Stimulated activated effector memory CD8-positive, alpha-beta T cell treated with anti-CD3 and anti-CD28 coated beads, Interleukin-12 subunit alpha, Interleukin-12 subunit beta, amount 100 ng/mL, for 72 hours (primary cell): ENCODE data around the gene RYR1.
"Not testable (repeated sequence)": the region's sequence is repeated elsewhere in the genome, so short reads cannot be mapped to it uniquely, and the experiment has no call there.

Source experiments
- ATAC-seq: fragments of 150-1000 bp; cut with Tn5 transposase; 2 replicates; pipeline ENCODE4 v1.10.0; 2021
- DNase-seq, 2 donors: peaks; one replicate each; pipeline ENCODE4 v3.0.0; 2021 to 2022; ENCODE audit warnings: low spot score in 2 of 2
- H3K27ac Mint-ChIP-seq: one replicate; pipeline ENCODE4 v1.8.0; 2022; ENCODE audit warnings: mild to moderate bottlenecking, mixed read lengths
- H3K36me3 Mint-ChIP-seq: one replicate; pipeline ENCODE4 v1.8.0; 2022; ENCODE audit warnings: mild to moderate bottlenecking, mixed read lengths
- H3K4me1 Mint-ChIP-seq: one replicate; pipeline ENCODE4 v1.8.0; 2022; ENCODE audit warnings: mixed read lengths
- H3K4me3 Mint-ChIP-seq: one replicate; pipeline ENCODE4 v1.8.0; 2022; ENCODE audit warnings: mild to moderate bottlenecking, mixed read lengths
- H3K9me3 Mint-ChIP-seq: one replicate; pipeline ENCODE4 v1.8.0; 2022; ENCODE audit warnings: mixed read lengths

Gene RYR1

DNA sequence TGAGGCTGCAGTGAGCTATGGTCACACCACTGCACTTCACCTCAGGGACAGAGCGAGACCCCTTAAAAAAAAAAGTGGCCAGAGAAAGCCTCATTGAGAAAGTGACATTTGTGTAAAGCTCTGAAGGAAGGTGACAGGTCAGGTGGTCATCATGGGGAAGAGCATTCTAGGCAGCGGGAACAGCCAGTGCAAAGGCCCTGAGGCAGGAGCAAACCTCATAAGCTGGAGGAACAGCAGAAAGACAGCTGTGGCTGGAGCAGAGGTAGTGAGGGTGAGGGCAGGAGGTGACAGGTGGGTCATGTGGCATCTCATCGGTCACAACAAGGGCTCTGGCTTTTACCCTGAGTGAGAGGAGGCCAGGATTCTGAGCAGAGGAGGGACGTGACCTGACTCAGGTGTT lies 64.4 kb downstream of the RYR1 start:
- peaks cover 68% of the 10 kb centered on the region for H3K36me3 Mint-ChIP-seq
- DNase-seq (no peak), ATAC-seq (no peak)
- no peak overlapping the region for H3K27ac Mint-ChIP-seq
- no peaks in the 10 kb centered on the region for H3K9me3 Mint-ChIP-seq
- no peak overlapping the region for H3K4me3 Mint-ChIP-seq
- no peaks in the 10 kb centered on the region for H3K4me1 Mint-ChIP-seq

DNA sequence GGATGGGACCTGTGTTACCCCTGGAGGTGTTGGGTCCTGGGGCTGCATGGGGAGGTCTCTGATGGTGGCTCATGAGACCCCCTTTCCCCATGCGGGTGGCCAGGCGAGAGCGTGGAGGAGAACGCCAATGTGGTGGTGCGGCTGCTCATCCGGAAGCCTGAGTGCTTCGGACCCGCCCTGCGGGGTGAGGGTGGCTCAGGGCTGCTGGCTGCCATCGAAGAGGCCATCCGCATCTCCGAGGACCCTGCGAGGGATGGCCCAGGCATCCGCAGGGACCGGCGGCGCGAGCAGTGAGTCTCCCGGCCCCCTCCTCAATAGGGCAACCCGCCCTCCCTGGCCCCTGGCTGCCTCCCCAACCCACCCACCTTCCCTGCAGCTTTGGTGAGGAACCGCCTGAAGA lies 66.0 kb downstream of the RYR1 start:
- no peak for DNase-seq
- H3K4me3 Mint-ChIP-seq: no peak overlapping the region

DNA sequence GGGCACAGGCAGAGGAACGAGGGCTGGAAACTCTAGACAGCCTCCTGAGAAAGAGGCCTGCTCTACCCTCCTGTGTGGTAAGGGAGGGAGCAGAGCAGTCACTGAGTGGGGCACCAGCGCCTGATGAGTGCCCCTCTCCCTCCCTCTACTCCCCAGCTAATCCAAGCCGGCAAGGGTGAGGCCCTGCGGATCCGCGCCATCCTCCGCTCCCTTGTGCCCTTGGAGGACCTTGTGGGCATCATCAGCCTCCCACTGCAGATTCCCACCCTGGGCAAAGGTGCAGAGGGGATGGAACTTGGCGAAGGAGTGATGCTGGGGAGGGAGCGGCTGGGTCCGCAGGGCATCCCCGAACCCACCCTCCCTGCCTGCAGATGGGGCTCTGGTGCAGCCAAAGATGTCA lies 67.0 kb downstream of the RYR1 start:
- ATAC-seq (no peak), DNase-seq (no peak)
- H3K4me3 Mint-ChIP-seq: no peak overlapping the region
- no peak overlapping the region for H3K27ac Mint-ChIP-seq
- H3K9me3 Mint-ChIP-seq: no peaks in the 10 kb centered on the region
- H3K36me3 Mint-ChIP-seq: peaks cover 54% of the 10 kb centered on the region
- H3K4me1 Mint-ChIP-seq: peaks cover under 1% of the 10 kb centered on the region

More for the DNA sequence above, 66.0 kb downstream of the RYR1 start:
- no peak for ATAC-seq
- Mint-ChIP-seq H3K4me1 (no peaks in the 10 kb centered on the region), H3K36me3 (peaks cover 63% of the 10 kb centered on the region), H3K27ac (no peak overlapping the region), H3K9me3 (no peaks in the 10 kb centered on the region)

DNA sequence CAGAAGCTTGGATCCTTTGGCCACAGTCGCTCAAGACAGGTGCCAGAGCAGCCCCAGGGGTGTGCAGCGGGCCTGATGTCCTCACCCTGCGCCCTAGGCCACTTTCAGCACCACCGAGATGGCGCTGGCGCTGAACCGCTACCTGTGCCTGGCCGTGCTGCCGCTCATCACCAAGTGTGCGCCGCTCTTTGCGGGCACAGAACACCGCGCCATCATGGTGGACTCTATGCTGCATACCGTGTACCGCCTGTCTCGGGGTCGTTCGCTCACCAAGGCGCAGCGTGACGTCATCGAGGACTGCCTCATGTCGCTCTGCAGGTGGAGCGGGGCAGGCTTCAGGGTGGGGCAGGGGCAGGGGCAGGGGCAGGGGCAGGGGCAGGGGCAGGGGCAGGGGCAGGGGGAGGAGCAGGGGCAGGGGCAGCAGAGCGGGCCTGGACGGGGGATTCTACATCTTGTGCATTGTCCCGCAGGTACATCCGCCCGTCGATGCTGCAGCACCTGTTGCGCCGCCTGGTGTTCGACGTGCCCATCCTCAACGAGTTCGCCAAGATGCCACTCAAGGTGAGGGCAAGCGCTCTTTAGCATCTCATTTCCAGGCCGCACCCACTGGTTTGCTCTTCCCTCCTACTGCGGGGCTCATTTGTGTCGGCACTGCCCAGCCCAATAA lies 69.1 kb downstream of the RYR1 start:
- Mint-ChIP-seq H3K9me3 (no peaks in the 10 kb centered on the region), H3K27ac (no peak overlapping the region), H3K4me1 (peaks cover 16% of the 10 kb centered on the region), H3K36me3 (peaks cover 53% of the 10 kb centered on the region), H3K4me3 (no peak overlapping the region)
- DNase-seq (no peak), ATAC-seq (no peak)

DNA sequence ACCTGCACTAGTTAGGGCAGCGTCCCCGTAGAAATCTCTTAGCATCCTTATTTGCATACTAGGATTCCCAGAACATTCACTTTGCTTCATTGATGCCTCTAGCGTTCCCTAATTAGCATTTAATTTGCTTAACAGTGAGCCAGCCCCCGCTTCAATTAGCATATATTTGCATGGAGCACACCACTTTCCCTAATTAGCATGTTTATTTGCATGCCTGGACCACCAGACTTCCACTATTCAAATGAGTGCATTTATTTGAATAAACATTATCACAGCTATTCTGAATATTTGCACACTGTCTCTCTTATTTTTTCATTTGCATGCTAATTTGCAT lies 69.6 kb downstream of the RYR1 start:
- DNase-seq (no peak), ATAC-seq (no peak)
- Mint-ChIP-seq H3K9me3 (no peaks in the 10 kb centered on the region), H3K27ac (no peak overlapping the region), H3K4me3 (no peak overlapping the region), H3K4me1 (peaks cover 16% of the 10 kb centered on the region), H3K36me3 (peaks cover 53% of the 10 kb centered on the region)

DNA sequence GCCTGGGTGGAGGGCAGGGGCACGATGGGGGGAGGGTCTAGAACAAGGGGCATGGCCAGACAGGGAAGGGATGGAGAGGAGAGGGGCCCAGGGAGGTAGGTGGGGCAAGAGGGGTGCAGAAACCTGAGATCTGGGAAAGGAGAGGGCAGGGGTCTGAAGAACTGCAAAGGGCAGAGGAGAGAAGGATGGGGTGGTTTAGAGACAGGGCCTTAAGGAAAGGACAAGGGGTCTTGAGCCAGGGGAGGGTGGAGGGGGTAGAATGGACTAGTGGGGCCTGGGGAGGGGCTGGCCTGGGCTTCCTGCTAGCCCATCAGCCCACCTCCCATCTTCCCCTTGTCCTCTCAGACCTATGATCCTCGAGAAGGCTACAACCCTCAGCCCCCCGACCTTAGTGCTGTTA lies 72.5 kb downstream of the RYR1 start:
- Mint-ChIP-seq H3K36me3 (peaks cover 60% of the 10 kb centered on the region), H3K4me3 (no peak overlapping the region)
- ATAC-seq: no peak

DNA sequence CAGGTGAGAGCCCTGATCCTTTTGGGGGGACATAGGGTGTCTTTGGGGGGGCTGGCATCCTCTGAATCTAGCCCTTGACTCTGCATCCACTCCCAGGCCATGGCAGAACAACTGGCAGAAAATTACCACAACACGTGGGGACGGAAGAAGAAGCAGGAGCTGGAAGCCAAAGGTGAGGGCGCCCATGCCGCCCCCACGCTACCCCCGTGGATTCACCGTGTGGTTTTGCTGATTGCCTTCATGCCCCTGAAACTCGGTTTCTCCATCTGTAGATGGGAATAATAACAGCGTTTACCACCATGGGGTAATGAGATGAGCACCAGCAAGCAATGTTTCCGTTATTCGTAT lies 72.9 kb downstream of the RYR1 start:
- DNase-seq (no peak), ATAC-seq (no peak)
- H3K4me1 Mint-ChIP-seq: peaks cover 16% of the 10 kb centered on the region
- H3K36me3 Mint-ChIP-seq: peaks cover 56% of the 10 kb centered on the region
- H3K27ac Mint-ChIP-seq: peak overlapping the region; percentile 33
- H3K4me3 Mint-ChIP-seq: no peak overlapping the region
- no peaks in the 10 kb centered on the region for H3K9me3 Mint-ChIP-seq

More for the DNA sequence above, 72.5 kb downstream of the RYR1 start:
- no peak for DNase-seq
- no peak overlapping the region for H3K27ac Mint-ChIP-seq
- H3K9me3 Mint-ChIP-seq: no peaks in the 10 kb centered on the region
- H3K4me1 Mint-ChIP-seq: peaks cover 16% of the 10 kb centered on the region

DNA sequence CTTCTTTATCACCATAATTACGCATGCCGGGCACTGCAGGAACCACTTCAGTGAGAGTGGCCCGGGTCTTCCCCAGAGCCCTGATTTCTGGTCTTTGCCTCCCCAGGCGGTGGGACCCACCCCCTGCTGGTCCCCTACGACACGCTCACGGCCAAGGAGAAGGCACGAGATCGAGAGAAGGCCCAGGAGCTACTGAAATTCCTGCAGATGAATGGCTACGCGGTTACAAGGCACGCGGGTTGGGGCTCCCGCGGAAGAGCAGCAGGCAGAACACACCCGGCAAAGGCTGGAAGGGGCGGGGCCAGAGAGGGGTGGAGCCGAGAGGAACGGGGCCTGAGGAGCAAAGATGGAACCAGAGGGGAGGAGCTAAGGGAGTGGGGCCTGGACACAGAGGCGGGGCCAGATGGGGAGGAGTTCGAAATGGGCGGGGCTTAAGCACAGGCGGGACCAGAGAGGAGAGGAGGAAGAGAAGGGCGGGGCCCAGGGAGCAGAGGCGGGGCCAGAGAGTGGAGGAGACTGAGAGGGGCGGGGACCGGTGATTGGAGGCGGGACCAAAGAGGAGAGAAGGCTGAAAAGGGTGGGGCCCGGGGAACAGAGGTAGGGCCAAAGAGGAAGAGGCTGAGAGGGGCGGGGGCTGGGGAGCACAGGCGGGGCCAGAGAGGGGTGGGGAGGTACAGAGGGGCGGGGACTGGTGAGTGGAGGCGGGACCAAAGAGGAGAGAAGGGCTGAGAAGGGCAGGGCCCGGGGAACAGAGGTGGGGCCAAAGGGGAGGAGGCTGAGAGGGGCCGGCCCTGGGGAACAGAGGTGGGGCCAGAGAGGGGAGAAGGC lies 73.4 kb downstream of the RYR1 start:
- Mint-ChIP-seq H3K9me3 (no peaks in the 10 kb centered on the region), H3K36me3 (peaks cover 52% of the 10 kb centered on the region), H3K4me3 (no peak overlapping the region), H3K27ac (peak overlapping the region; percentile 33), H3K4me1 (peaks cover 16% of the 10 kb centered on the region)
- DNase-seq (peak; percentile 60 to 93), ATAC-seq (peak; percentile 83)

DNA sequence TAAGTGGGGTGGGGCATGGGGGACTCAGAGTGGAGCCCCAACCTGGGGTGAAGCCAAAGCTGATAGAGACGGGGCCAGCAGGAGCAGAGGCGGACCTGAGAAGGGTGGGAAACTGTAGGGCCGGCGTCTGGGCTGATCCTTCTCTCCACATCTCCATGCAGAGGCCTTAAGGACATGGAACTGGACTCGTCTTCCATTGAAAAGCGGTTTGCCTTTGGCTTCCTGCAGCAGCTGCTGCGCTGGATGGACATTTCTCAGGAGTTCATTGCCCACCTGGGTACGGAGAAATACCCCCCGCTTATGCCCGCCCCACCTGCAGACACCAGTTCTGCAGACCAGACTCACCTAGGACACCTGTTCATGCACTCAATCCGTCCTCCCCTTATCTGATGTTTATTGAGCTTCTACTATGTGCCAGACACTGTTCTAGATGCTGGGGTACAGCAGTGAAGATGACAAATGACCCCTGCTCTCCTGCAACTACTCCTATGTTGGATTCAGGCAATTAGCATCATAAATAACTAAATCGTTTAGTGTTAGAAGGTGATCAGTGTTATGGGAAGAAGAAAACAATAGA lies 74.1 kb downstream of the RYR1 start:
- no peaks in the 10 kb centered on the region for H3K9me3 Mint-ChIP-seq
- H3K4me3 Mint-ChIP-seq: no peak overlapping the region
- peaks cover 52% of the 10 kb centered on the region for H3K36me3 Mint-ChIP-seq

DNA sequence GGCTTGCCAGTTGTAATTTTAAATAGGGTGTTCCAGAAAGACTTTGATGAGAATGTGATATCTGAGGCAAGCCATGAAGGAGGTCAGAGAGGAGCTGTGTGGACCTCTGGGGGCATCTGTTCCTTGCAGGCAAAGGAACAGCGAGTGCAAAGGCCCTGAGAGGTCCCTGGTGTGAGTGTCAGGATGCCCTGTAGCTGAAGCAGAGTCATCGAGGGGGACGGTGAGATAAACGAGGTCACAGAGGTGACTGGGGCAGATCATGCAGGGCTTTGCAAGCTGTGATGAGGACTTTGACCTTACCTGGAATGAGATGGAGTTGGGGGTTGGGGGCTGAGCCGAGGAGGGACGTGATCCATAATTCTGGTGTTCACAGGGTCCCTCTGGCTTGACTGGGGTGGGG lies 75.0 kb downstream of the RYR1 start:
- Mint-ChIP-seq H3K9me3 (no peaks in the 10 kb centered on the region), H3K4me3 (no peak overlapping the region), H3K27ac (no peak overlapping the region), H3K4me1 (peaks cover 22% of the 10 kb centered on the region), H3K36me3 (peaks cover 59% of the 10 kb centered on the region)
- DNase-seq (no peak), ATAC-seq (no peak)

More for the DNA sequence above, 74.1 kb downstream of the RYR1 start:
- Mint-ChIP-seq H3K4me1 (peaks cover 16% of the 10 kb centered on the region), H3K27ac (peak overlapping the region; percentile 33)
- DNase-seq (no peak), ATAC-seq (no peak)

DNA sequence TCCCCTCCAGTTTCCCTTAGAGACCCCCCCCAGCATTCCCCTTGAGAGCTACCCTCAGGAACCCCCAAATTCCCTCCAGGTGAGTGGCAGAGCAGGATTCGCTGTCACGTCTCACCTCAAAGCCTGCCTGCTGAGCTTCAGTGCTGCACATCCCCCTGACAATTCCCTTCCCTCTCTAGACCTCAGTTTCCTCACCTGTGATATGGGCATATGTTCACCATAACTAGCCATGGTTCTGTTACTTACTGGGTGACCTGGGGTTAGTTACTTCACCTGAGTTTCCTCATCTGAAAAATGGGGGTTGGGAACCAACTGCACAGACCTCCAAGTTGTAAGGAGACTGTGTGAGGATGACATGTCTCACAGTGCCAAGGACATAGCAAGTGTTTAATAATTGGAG lies 75.5 kb downstream of the RYR1 start:
- ATAC-seq: no peak

DNA sequence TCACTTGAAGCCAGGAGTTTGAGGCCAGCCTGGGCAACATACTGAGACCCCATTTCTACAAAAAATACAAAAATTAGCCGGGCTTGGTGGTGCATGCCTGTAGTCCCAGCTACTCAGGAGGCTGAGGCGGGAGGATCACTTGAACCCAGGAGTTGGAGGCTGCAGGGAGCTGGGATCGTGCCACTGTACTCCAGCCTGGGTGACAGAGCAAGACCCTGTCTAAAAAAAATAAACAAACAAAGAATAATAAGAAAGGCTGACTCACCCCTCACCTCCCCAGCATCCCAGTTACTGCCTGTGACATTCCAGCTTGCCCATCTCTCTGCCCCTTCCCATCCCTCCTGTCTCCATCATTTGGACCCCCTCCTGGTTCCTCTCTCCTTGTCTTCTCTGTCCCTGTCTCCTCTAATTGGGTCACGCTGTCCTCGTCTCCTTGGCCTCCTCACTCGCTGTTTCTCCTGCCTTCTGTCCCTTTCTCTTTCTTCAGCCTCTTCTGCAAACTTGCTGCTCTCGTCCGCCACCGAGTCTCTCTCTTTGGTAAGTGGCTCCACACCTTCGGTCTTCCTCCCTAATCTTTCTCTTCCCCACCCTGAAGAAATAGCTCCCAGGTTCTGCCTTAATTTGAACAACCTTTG lies 77.7 kb downstream of the RYR1 start:
- no peak for ATAC-seq
- DNase-seq: no peak
- H3K27ac Mint-ChIP-seq: peak overlapping the region; percentile 9
- H3K4me3 Mint-ChIP-seq: no peak overlapping the region
- H3K9me3 Mint-ChIP-seq: no peaks in the 10 kb centered on the region
- peaks cover 25% of the 10 kb centered on the region for H3K4me1 Mint-ChIP-seq
- H3K36me3 Mint-ChIP-seq: peaks cover 77% of the 10 kb centered on the region

More for the DNA sequence above, 75.5 kb downstream of the RYR1 start:
- H3K27ac Mint-ChIP-seq: no peak overlapping the region
- no peak overlapping the region for H3K4me3 Mint-ChIP-seq
- no peak for DNase-seq
- H3K4me1 Mint-ChIP-seq: peaks cover 27% of the 10 kb centered on the region
- H3K36me3 Mint-ChIP-seq: peaks cover 60% of the 10 kb centered on the region
- H3K9me3 Mint-ChIP-seq: no peaks in the 10 kb centered on the region

DNA sequence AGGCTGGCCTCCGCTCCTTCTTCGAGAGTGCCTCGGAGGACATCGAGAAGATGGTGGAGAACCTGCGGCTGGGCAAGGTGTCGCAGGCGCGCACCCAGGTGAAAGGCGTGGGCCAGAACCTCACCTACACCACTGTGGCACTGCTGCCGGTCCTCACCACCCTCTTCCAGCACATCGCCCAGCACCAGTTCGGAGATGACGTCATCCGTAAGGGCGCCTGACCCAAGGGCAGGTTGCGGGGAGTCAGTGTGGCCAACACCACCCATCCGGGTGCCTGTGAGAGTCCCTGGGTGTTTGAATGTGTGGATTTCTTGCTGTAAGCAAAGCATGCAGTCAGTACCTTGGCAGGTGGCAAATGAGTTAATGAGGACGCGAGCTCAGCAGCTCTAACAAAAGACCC lies 78.8 kb downstream of the RYR1 start:
- Mint-ChIP-seq H3K36me3 (peaks cover 73% of the 10 kb centered on the region), H3K4me3 (no peak overlapping the region), H3K27ac (peak overlapping the region; percentile 9), H3K9me3 (no peaks in the 10 kb centered on the region), H3K4me1 (peaks cover 17% of the 10 kb centered on the region)
- ATAC-seq: no peak
- no peak for DNase-seq

DNA sequence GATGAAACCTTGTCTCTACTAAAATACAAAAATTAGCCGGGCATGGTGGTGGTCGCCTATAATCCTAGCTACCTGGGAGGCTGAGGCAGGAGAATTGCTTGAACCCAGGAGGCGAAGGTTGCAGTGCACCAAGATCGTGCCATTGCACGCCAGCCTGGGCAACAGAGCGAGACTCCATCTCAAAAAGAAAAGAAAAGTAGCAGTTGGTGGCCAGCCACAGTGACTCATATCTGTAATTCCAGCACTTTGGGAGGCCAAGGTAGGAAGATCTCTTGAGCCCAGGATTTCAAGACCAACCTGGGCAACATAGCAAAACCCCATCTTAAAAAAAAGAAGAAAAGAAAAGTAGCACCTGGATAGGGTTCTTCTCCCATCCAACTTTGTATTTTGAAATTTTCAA lies 79.7 kb downstream of the RYR1 start:
- Mint-ChIP-seq H3K4me1 (peaks cover 17% of the 10 kb centered on the region), H3K36me3 (peaks cover 69% of the 10 kb centered on the region)
- ATAC-seq, DNase-seq, H3K27ac Mint-ChIP-seq, H3K9me3 Mint-ChIP-seq, H3K4me3 Mint-ChIP-seq: not testable (repeated sequence)

DNA sequence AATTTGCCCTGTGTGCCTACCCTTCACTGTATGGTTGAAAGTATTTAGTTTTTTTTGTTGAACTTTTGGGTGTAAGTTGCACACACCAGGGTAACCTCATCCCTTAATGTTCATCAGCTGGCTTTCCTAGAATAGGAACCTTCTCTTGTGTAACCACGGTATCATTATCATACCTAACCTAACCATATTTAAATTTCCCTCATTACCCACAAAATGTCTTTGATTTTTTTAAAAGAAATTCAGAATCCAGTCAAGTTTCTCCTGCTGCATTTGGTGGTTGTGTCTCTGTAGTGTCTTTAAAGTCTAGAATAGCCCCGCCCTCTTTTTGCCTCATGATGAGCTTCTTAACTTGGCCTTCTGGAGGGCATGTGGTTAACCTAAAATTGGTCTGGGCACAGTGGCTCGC lies 80.3 kb downstream of the RYR1 start:
- H3K4me1 Mint-ChIP-seq: peaks cover 17% of the 10 kb centered on the region
- no peak overlapping the region for H3K4me3 Mint-ChIP-seq
- no peaks in the 10 kb centered on the region for H3K9me3 Mint-ChIP-seq
- H3K27ac Mint-ChIP-seq: no peak overlapping the region
- peaks cover 67% of the 10 kb centered on the region for H3K36me3 Mint-ChIP-seq
- peak; percentile 52 for ATAC-seq
- DNase-seq: no peak
